Endothelial cell of umbilical vein (primary cell): ENCODE measurements around the gene MBD6.
"Not testable (repeated sequence)": the region's sequence is repeated elsewhere in the genome, so short reads cannot be mapped to it uniquely, and the experiment has no call there.

Experiments used
- EZH2 ChIP-seq: IDR thresholded peaks from 2 replicates; pipeline ENCODE4 v1.6.1; 2012; ENCODE audit warnings: borderline replicate concordance, low read depth, mild to moderate bottlenecking, moderate library complexity, low read length, inconsistent platforms; ENCODE audit not compliant: severe bottlenecking
- FOS ChIP-seq: IDR thresholded peaks from 2 replicates; pipeline ENCODE4 v1.6.1; 2011; ENCODE audit warnings: mild to moderate bottlenecking, low read length, moderate library complexity, borderline replicate concordance; ENCODE audit not compliant: insufficient read depth
- GATA2 ChIP-seq: IDR thresholded peaks from 2 replicates; pipeline ENCODE4 v1.7.0; 2011; ENCODE audit warnings: low read depth, mild to moderate bottlenecking, moderate library complexity, mixed read lengths, low read length; ENCODE audit not compliant: insufficient read length, insufficient read depth
- JUN ChIP-seq: IDR thresholded peaks from 2 replicates; pipeline ENCODE4 v1.6.1; 2011; ENCODE audit warnings: borderline replicate concordance, low read depth; ENCODE audit not compliant: insufficient read length, insufficient read depth
- MAX ChIP-seq: IDR thresholded peaks from 2 replicates; pipeline ENCODE4 v1.6.1; 2011; ENCODE audit not compliant: insufficient read depth, insufficient read length
- MYC ChIP-seq: IDR thresholded peaks from one replicate; pipeline ENCODE4 v1.6.1; 2011; ENCODE audit warnings: mild to moderate bottlenecking, low read depth, low read length
- POLR2A ChIP-seq: IDR thresholded peaks from 2 replicates; pipeline ENCODE4 v1.6.1; 2012; ENCODE audit warnings: low read depth, mild to moderate bottlenecking, control low read depth, low read length
- POLR2AphosphoS5 ChIP-seq: IDR thresholded peaks from 2 replicates; pipeline ENCODE4 v1.6.1; 2012; ENCODE audit warnings: low read depth, mild to moderate bottlenecking, control low read depth, low read length, moderate library complexity; ENCODE audit not compliant: insufficient read depth
- TF ChIP-seq, protein P1 (sequence below), 2 donors: IDR thresholded peaks; 1 replicate in 1 of 2; 2 replicates in 1 of 2; pipeline ENCODE4 v1.5.1; 2011; ENCODE audit warnings: low read length in 2 of 2, mild to moderate bottlenecking in 2 of 2, moderate library complexity in 2 of 2, control low read depth in 1 of 2, inconsistent platforms in 1 of 2, low read depth in 1 of 2; ENCODE audit not compliant: insufficient read depth in 1 of 2; ENCODE audit errors: extremely low read depth in 1 of 2

DNA sequence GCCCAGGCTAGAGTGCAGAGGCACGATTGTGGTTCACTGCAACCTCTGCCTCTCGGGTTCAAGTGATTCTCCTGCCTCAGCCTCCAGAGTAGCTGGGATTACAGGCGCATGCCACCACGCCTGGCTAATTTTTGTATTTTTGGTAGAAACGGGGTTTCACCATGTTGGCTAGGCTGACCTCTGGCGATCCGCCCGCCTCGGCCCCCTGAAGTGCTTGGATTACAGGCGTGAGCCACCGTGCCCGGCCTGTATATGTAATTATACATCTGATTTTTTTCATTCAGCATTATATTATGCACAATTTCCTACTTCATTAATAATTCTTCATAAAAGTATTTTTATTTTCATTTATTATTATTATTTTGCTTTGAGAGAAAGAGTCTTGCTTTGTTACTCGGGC, 47.8 kb downstream of the MBD6 start:
- TF ChIP-seq, protein P1, sequence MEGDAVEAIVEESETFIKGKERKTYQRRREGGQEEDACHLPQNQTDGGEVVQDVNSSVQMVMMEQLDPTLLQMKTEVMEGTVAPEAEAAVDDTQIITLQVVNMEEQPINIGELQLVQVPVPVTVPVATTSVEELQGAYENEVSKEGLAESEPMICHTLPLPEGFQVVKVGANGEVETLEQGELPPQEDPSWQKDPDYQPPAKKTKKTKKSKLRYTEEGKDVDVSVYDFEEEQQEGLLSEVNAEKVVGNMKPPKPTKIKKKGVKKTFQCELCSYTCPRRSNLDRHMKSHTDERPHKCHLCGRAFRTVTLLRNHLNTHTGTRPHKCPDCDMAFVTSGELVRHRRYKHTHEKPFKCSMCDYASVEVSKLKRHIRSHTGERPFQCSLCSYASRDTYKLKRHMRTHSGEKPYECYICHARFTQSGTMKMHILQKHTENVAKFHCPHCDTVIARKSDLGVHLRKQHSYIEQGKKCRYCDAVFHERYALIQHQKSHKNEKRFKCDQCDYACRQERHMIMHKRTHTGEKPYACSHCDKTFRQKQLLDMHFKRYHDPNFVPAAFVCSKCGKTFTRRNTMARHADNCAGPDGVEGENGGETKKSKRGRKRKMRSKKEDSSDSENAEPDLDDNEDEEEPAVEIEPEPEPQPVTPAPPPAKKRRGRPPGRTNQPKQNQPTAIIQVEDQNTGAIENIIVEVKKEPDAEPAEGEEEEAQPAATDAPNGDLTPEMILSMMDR (IDR thresholded peaks at IDR 0.05; ENCODE audit: extremely low read depth in 1 of 2, insufficient read depth in 1 of 2, low read depth in 1 of 2, low read length in 2 of 2) = not testable (repeated sequence)
- TF ChIP-seq FOS, POLR2A, EZH2, POLR2AphosphoS5, GATA2, JUN, MAX, MYC: not testable (repeated sequence)
